Ishikawa (cell line): ENCODE data around the gene DOCK1.

Source experiments
- CEBPB ChIP-seq: IDR thresholded peaks from 2 replicates; pipeline ENCODE4 v1.6.1; 2012
- CREB1 ChIP-seq: IDR thresholded peaks from 2 replicates; pipeline ENCODE4 v1.6.1; 2012; ENCODE audit warnings: low read depth
- EGR1 ChIP-seq: IDR thresholded peaks from 2 replicates; pipeline ENCODE4 v1.6.1; 2012
- EP300 ChIP-seq: IDR thresholded peaks from 2 replicates; pipeline ENCODE4 v1.6.1; 2012; ENCODE audit warnings: borderline replicate concordance
- FOXM1 ChIP-seq: IDR thresholded peaks from 2 replicates; pipeline ENCODE4 v1.6.1; 2012; ENCODE audit warnings: low read depth, borderline replicate concordance
- MAX ChIP-seq: IDR thresholded peaks from 2 replicates; pipeline ENCODE4 v1.6.1; 2012
- NFIC ChIP-seq: IDR thresholded peaks from 2 replicates; pipeline ENCODE4 v1.6.1; 2012
- RAD21 ChIP-seq: IDR thresholded peaks from 2 replicates; pipeline ENCODE4 v1.6.1; 2012; ENCODE audit warnings: low read depth
- REST ChIP-seq: IDR thresholded peaks from 2 replicates; pipeline ENCODE4 v1.6.1; 2012; ENCODE audit warnings: low read depth, mild to moderate bottlenecking
- TAF1 ChIP-seq: IDR thresholded peaks from 2 replicates; pipeline ENCODE4 v1.6.1; 2012; ENCODE audit warnings: low read depth, mild to moderate bottlenecking
- TCF12 ChIP-seq: IDR thresholded peaks from 2 replicates; pipeline ENCODE4 v1.6.1; 2012; ENCODE audit warnings: low read depth
- TEAD4 ChIP-seq: IDR thresholded peaks from 2 replicates; pipeline ENCODE4 v1.6.1; 2012
- USF1 ChIP-seq: IDR thresholded peaks from 2 replicates; pipeline ENCODE4 v1.6.1; 2012
- YY1 ChIP-seq: IDR thresholded peaks from 2 replicates; pipeline ENCODE4 v1.6.1; 2012; ENCODE audit warnings: low read depth
- ZBTB7A ChIP-seq: IDR thresholded peaks from 2 replicates; pipeline ENCODE4 v1.6.1; 2012; ENCODE audit warnings: low read depth

The DOCK1 gene

GRCh38 chr10:127300868-127301321 lies 395.7 kb downstream of the DOCK1 start:
- no peak for TF ChIP-seq USF1
- no peak for TF ChIP-seq EP300
- TF ChIP-seq TEAD4 = no peak
- TF ChIP-seq TAF1 = no peak
- TF ChIP-seq EGR1 = no peak
- TF ChIP-seq YY1 = no peak

- no peak for TF ChIP-seq EGR1
- TF ChIP-seq RAD21 = no peak
- no peak for TF ChIP-seq CREB1
- TF ChIP-seq NFIC = no peak
- TF ChIP-seq ZBTB7A = no peak
- no peak for TF ChIP-seq TCF12
- TF ChIP-seq USF1 = no peak
- TF ChIP-seq REST = no peak
- no peak for TF ChIP-seq YY1
- no peak for TF ChIP-seq TAF1
- no peak for TF ChIP-seq CEBPB
- TF ChIP-seq FOXM1 = no peak
- no peak for TF ChIP-seq EP300
- TF ChIP-seq MAX = no peak
- TF ChIP-seq TEAD4 = no peak
Observed at GRCh38 chr10:127302343-127302742, 397.1 kb downstream of the DOCK1 start.

- TF ChIP-seq ZBTB7A (no peak), MAX (no peak), TCF12 (no peak), FOXM1 (no peak), CREB1 (no peak), USF1 (no peak), EGR1 (no peak), EP300 (no peak), RAD21 (no peak), TEAD4 (no peak), YY1 (no peak), NFIC (no peak), REST (no peak), TAF1 (no peak), CEBPB (no peak)
Observed at GRCh38 chr10:127303105-127303504, 397.9 kb downstream of the DOCK1 start.

GRCh38 chr10:127303746-127304145 lies 398.5 kb downstream of the DOCK1 start:
- TF ChIP-seq EGR1 = no peak
- TF ChIP-seq YY1 = no peak
- TF ChIP-seq TEAD4 = no peak
- no peak for TF ChIP-seq TAF1
- TF ChIP-seq RAD21 = no peak
- no peak for TF ChIP-seq CEBPB
- no peak for TF ChIP-seq REST
